GM18526 (cell line): ENCODE results near the gene CYP2S1.

Experiments used
- POLR2A ChIP-seq: IDR thresholded peaks from 3 replicates; pipeline ENCODE4 v1.6.1; 2011; ENCODE audit not compliant: insufficient read length; ENCODE audit errors: extremely low read depth

The CYP2S1 gene

GRCh38 chr19:41192574-41193429, at the start of gene CYP2S1:
CYP2S1 (plus strand) TSS chr19:41193219; CDS start chr19:41193265, 46 bp downstream.
- no peak for TF ChIP-seq POLR2A

GRCh38 chr19:41144403-41144802, 48.6 kb upstream of the CYP2S1 start:
- no peak for TF ChIP-seq POLR2A

- no peak for TF ChIP-seq POLR2A
Measured at GRCh38 chr19:41149831-41150230, 43.2 kb upstream of the CYP2S1 start.

- no peak for TF ChIP-seq POLR2A
Measured at GRCh38 chr19:41154060-41154459, 39.0 kb upstream of the CYP2S1 start.

- TF ChIP-seq POLR2A, result no peak
Measured at GRCh38 chr19:41156207-41156606, 36.8 kb upstream of the CYP2S1 start.

- TF ChIP-seq POLR2A, result no peak
Measured at GRCh38 chr19:41159881-41160280, 33.1 kb upstream of the CYP2S1 start.

- TF ChIP-seq POLR2A, result no peak
Measured at GRCh38 chr19:41161903-41162302, 31.1 kb upstream of the CYP2S1 start.

GRCh38 chr19:41166944-41167804, 25.8 kb upstream of the CYP2S1 start:
- no peak for TF ChIP-seq POLR2A

- no peak for TF ChIP-seq POLR2A
Measured at GRCh38 chr19:41172297-41173164, 20.5 kb upstream of the CYP2S1 start.

GRCh38 chr19:41174297-41174928, 18.6 kb upstream of the CYP2S1 start:
- TF ChIP-seq POLR2A, result no peak

GRCh38 chr19:41175801-41176777, 16.9 kb upstream of the CYP2S1 start:
- TF ChIP-seq POLR2A, result no peak

GRCh38 chr19:41186971-41187883, 5.8 kb upstream of the CYP2S1 start:
- no peak for TF ChIP-seq POLR2A
